HL-60 (cell line): Measurements from ENCODE around the gene GRIK1.
A peak's percentile ranks its signal among the peaks of the same experiment; 100 is the strongest.

Experiments used
- DNase-seq, 2 experiments: peaks; one replicate each; pipeline ENCODE4 v3.0.0-alpha.2; 2010 to 2020; ENCODE audit warnings: low read depth in 1 of 2, low spot score in 1 of 2
- H3K27ac ChIP-seq: fragments of 250-450 bp; sonication (Bioruptor Pico); replicated peaks from 2 replicates; pipeline ENCODE4 v1.5.1; 2020; ENCODE audit warnings: mild to moderate bottlenecking, moderate library complexity
- H3K27me3 ChIP-seq: fragments of 250-450 bp; sonication (Bioruptor Pico); 2 replicates; pipeline ENCODE4 v1.5.1; 2021; ENCODE audit warnings: mild to moderate bottlenecking, moderate library complexity; ENCODE audit not compliant: insufficient read depth, poor library complexity, severe bottlenecking
- H3K4me3 ChIP-seq: replicated peaks from 2 replicates; pipeline ENCODE4 v1.5.1; 2011; ENCODE audit warnings: mild to moderate bottlenecking, control low read depth, low read length; ENCODE audit not compliant: insufficient read depth
- GABPA ChIP-seq: IDR thresholded peaks from 2 replicates; pipeline ENCODE4 v1.6.1; 2012; ENCODE audit warnings: low read depth
- POLR2AphosphoS5 ChIP-seq: IDR thresholded peaks from 2 replicates; pipeline ENCODE4 v1.6.1; 2012; ENCODE audit warnings: low read depth
- REST ChIP-seq: IDR thresholded peaks from 2 replicates; pipeline ENCODE4 v1.6.1; 2012; ENCODE audit warnings: low read depth; ENCODE audit not compliant: insufficient replicate concordance
- SPI1 ChIP-seq: IDR thresholded peaks from 2 replicates; pipeline ENCODE4 v1.6.1; 2012; ENCODE audit warnings: low read depth, mild to moderate bottlenecking, borderline replicate concordance
- TF ChIP-seq, protein P1 (sequence below): IDR thresholded peaks from one replicate; pipeline ENCODE4 v1.5.1; 2011; ENCODE audit warnings: low read length, control low read depth, inconsistent platforms; ENCODE audit not compliant: insufficient read depth

Gene GRIK1

GRCh38 chr21:29657240-29657989 lies 282.4 kb downstream of the GRIK1 start:
- Histone ChIP-seq H3K4me3 (no peak overlapping the region), H3K27ac (peak overlapping the region; percentile 43)
- TF ChIP-seq GABPA = no peak
- TF ChIP-seq SPI1 = no peak
- TF ChIP-seq POLR2AphosphoS5 = no peak
- TF ChIP-seq, protein P1, sequence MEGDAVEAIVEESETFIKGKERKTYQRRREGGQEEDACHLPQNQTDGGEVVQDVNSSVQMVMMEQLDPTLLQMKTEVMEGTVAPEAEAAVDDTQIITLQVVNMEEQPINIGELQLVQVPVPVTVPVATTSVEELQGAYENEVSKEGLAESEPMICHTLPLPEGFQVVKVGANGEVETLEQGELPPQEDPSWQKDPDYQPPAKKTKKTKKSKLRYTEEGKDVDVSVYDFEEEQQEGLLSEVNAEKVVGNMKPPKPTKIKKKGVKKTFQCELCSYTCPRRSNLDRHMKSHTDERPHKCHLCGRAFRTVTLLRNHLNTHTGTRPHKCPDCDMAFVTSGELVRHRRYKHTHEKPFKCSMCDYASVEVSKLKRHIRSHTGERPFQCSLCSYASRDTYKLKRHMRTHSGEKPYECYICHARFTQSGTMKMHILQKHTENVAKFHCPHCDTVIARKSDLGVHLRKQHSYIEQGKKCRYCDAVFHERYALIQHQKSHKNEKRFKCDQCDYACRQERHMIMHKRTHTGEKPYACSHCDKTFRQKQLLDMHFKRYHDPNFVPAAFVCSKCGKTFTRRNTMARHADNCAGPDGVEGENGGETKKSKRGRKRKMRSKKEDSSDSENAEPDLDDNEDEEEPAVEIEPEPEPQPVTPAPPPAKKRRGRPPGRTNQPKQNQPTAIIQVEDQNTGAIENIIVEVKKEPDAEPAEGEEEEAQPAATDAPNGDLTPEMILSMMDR = no peak
- TF ChIP-seq REST = no peak

DNA sequence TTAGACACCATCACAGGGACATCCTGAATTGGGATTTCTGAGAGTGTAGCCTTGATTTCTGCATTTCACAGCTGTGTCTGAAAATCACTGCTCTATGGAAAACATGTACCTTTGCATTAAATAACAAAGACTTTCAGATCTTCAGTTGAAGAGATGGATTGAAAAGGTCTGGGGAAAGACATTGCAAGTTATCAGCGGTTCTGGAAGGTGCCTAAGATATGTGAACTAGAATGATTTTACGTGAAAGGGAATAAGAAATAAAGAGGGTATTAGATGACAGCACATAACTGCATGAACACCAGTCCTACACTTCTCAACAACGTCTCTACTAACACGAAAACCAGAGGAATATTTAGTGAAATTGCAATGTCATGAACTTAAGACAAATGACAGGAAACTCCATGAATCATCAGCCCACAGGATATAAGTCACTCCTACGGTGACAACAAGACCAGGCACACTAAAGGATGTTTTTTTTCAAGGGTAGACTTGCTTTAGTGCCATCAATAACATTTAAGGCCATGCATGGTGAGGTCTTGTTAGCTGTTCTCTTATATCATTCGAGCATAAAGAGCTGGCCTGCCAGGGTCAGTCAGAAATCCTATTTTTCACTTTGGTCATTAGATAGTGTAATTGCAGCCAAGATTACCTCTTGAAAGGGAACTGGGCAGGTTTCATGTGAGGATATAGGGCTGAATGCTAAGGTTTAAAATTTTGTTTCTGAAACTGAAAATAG lies 283.1 kb downstream of the GRIK1 start:
- H3K27me3 ChIP-seq = no peaks in the 10 kb centered on the region
- H3K27ac ChIP-seq = peak overlapping the region; percentile 43
- TF ChIP-seq REST (no peak), SPI1 (no peak), POLR2AphosphoS5 (no peak), GABPA (no peak)
- TF ChIP-seq, protein P1 = no peak
- H3K4me3 ChIP-seq = no peak overlapping the region
- DNase-seq = peak; percentile 44 to 51

More at GRCh38 chr21:29657240-29657989, 282.4 kb downstream of the GRIK1 start:
- no peaks in the 10 kb centered on the region for H3K27me3 ChIP-seq
- no peak for DNase-seq

GRCh38 chr21:29655577-29655976 lies 284.2 kb downstream of the GRIK1 start:
- Histone ChIP-seq H3K4me3 (no peak overlapping the region), H3K27me3 (no peaks in the 10 kb centered on the region), H3K27ac (no peak overlapping the region)
- DNase-seq = no peak
- no peak for TF ChIP-seq GABPA
- no peak for TF ChIP-seq SPI1

DNA sequence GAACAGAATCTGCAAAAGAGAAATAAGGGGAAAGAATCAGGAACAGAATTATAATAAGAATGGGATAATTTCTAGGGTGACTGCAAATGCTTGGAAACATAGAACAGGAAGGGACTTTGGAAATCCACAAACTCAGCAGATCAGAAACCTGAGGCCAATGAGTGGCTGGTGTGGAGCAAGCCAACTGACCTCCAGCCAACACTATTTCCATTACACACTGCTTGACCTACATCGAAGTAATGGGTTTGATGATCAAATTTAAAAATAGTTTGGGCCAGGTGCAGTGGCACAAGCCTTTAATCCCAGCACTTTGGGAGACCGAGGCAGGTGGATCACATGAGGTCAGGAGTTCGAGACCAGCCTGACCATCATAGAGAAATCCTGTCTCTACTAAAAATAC lies 284.9 kb downstream of the GRIK1 start:
- Histone ChIP-seq H3K27ac (no peak overlapping the region), H3K4me3 (no peak overlapping the region), H3K27me3 (no peaks in the 10 kb centered on the region)
- DNase-seq = no peak
- no peak for TF ChIP-seq POLR2AphosphoS5
